HG02938 (cell line): ENCODE results near the gene MARCO.
"Not testable (repeated sequence)": the region's sequence is repeated elsewhere in the genome, so short reads cannot be mapped to it uniquely, and the experiment has no call there.

Experiments
- ATAC-seq: cut with Tn5 transposase; IDR thresholded peaks from one replicate; pipeline ENCODE4 v1.9.1; 2021; ENCODE audit warnings: mild to moderate bottlenecking, moderate library complexity; ENCODE audit not compliant: unreplicated experiment

The MARCO gene

DNA sequence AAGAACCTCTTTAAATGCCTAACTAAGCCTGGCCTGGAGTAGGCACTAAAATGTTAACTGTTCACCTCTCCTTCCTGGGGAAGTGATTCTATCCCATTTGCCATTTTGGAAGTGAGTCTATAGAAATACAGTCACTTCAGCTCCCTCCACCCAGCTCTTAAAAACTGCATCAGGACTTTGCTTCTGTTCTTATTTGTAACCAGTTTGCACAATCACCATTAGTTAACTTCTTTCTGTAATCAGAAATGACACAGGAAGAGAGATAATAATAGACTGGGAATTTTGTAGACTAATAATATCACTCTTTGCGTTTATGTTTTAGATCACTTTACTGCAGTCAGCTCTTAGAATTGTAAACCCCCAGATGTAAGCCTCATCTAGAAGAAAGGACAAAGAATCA is 16.0 kb upstream of the MARCO start:
- ATAC-seq = no peak

DNA sequence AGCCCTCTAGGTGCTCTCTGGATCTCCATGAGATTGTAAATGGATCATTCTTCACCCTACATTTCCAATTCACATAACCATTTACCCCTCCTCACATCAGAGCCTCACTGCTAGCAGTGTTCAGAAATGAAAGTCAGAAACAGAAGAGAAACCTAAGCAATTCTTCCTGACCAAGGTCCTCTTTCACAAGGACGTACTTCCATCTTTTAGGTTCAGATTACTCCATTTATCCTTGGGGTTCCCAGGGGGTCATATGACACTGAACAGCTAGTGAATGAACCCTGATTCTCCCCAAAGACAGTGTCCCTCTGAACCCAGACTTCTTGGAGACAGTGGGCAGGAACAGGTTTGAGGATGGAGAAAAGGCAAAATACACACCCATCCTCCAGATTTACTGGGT is 12.9 kb upstream of the MARCO start:
- ATAC-seq = no peak

DNA sequence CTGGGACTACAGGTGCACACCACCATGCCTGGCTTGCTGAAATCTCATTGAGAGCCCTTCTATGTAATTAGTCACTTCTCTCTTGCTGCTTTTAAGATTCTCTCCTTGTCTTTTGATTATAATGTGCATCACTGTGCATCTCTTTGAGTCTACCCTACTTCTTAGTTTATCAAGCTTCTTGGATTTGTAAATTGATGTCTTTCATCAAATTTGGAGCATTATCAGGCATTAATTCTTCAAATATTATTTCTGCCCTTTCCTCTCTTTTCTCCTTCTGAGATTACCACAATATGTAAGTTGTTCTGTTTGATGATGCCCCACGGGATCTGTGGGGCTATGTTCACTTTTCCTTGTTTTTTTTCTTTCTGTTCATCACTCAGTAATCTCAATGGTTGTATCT is 9.0 kb upstream of the MARCO start:
- ATAC-seq = no peak

DNA sequence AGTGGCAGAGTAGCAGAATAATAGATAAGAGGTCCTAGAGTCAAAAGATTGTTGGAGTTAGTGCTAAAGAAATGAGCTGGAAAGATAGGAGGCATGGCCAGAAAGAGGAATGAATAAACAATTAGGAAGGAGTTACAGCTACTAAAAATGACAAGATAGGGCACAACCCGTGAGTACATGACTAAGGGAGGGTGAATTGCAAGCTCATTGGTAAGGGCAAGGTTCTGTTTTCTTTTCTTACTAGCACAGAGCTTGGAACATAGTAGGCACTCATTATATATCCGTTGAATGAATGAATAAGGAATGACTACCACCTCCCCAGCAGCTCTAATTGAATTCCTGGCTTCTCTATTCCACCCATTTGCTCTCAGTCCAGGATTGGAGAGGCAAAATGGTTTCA is 5.7 kb upstream of the MARCO start:
- no peak for ATAC-seq

DNA sequence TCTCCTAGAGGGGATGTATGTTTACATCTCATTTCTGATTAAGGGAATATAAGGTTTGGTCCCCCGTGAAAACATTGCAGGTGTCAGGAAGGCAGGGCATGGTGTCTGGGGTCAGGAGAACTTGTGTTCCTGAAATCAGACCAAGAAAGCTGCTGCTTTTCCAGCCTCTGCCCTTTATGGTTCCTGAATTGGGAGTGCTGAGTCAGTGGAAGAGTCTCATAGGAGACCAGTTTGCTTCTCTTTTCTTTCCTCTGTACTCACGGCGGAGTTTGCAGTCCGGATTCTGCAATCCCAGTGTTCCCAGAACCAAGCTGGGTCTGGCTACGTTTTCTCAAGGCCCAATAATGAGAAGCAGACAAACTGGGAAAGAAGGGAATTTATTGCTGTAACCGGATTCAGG is 5.1 kb upstream of the MARCO start:
- ATAC-seq = no peak

DNA sequence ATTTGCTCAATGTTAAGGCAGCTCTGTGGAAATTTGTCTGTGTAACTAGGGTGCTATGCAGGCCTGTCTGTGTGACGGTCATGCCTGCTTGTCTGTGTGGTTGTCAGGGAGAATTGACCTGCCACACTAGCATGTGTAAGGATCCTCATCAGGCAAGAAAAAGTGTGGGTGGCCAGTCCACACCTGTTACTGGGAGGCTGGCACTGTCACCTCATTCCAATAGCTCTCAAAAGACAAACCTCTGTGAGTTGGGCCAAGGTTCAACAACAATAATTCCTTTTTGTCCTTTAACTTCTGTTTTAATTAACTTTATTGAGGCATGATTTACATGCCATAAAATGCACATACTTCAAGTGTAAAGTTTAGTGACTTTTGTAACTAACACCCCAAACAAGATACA is 4.2 kb upstream of the MARCO start:
- ATAC-seq = no peak

DNA sequence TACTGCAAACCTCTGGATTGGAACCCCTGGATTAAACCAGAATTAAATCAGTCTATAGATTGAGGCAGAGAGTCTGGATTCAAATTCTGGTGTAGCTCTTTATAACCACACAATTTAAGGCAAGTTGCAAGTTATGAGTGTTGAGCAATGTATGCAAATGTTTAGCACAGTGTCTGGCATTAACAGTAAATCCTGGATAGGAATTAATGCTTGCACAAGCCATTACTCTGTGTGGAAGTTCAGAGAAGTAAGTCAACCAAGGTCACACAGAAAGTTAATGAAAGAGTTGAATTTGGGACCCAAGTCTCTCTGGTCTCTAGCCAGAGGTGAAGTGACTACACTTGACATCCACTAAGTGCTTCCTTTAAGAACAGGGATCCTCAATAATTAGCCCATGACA is 2.0 kb upstream of the MARCO start:
- ATAC-seq = no peak

DNA sequence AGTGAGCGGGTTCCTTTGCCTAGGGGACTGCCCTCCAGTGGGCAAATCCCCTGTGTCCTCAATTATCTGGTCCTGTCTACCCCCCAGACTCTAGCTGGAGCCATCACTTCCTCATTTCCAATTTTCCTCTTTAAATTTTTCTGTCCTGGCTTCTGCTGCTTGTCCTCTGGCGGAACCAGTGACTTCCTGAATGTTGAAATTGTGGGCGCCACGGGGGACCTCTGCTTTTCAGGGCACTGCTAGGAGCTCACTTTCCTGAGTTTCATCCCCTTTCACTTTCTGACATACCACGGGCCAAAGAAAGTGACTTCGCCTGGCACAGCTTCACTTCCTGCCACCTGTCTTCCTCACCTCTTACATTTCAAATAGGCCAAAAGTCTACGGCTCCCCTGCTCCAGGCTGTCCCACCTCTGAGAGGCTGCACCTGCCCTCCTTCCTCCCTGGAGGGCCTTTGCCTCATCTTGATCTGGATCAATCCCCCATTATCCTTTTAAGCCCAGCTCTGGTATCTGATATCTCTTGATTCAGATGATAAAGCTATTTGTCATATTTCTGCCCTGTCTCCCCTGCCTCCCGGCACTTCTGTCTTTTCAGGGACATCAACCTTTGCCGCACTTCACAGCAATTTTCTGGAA is 1.4 kb upstream of the MARCO start:
- ATAC-seq = no peak

DNA sequence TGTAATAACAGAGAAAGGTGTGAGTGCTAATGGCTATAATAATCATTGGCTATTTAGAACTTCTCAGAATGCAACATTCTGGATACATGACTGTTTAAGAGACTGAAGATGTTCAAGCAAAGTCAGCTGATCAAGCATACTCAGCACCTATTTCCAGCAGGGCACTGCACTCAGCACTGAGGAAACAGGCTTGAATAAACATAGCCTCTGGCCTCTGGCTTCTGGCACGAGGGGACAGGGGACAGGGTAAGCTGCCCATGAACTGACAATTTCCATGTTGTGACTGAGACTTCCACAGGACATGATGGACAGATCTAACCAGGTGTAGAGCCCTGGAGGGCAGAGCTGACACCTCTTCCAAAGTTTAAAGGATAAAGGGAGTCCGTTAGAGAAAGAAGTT is 1.3 kb downstream of the MARCO start:
- no peak for ATAC-seq

DNA sequence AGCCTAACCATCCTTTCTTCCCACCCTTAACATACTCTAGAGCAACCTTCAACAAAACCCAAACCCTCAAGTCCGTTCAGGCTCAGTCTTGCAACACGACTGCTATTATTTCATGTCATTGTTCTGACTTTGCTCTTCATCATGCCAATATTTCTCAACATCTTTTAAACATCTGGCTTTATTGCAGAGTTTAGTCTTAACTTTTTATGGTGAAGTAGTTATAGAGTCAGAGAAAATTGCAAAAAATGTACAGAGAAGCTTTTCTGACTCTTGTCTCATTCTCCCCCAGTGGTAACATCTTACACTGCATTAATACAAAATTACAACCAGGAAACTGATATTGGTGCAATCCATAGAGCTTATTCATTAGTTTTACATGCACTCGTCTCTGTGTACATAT is 3.9 kb downstream of the MARCO start:
- ATAC-seq = no peak

DNA sequence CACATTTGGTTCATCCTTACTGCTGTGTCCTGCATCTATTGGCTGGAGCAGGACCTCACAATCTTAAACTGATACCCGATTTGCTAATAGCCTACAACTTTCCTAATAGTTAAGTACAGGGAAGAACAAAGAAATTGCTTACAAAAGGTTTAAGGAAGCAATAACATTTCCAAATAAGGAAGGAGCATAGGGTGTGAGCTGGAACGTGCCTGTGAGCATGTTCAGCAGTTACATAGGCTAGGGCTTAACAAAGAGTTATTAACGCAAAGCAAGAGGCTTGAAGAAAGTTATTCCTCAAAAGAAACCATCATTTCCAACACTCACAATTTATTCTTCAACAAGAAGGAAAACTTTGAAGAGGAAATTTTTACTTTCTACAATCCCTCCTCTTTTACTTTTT is 6.3 kb downstream of the MARCO start:
- ATAC-seq = not testable (repeated sequence)

DNA sequence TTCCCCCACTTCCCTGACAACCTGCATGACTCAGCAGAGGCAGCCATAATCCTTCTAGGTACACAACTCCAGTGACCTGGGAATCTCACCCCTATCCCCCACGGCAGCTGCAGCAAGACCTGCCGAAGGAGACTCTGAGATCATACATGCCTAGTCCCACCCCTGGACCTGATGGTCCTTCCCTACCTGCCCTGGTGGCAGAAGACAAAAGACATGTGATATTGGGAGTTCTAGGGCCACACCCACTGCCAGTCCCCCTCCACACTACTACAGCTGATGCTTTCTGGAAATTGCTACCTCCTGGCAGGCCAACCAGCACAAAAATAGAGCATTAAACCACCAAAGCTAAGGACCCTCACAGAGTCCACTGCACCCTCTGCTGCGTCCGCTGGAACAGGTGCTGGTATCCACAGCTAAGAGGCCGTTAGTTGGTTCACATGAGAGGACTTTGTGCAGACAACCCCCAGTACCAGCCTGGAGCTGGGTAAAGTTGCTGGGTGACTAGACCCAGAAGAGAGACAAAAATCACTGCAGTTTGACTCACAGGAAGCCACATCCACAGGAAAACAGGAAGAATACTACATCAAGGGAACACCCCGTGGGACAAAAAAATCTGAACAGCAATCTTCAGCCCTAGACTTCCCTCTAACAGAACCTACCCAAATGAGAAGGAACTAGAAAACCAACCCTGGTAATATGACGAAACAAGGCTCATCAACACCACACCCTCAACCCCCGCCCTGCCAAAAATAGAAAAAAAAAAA is 12.5 kb downstream of the MARCO start:
- ATAC-seq = no peak

DNA sequence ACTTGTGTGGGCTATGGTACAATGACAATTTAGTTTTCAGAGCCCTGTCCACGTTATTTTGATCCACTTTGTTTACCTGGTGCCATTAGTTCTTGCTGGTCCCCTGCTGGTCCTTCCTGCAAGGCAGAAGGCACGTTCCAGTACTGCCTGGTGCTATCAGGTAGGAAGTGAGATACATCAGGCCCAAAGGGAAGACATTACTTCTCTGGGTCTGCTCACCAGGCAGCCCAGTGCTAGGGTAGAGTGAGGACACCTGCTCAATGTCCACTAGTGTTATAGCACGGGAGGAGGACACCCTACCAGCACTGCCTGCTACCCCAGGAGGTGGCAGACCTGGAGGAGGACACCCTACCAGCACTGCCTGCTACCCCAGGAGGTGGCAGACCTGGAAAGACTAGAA is 23.7 kb downstream of the MARCO start:
- ATAC-seq = no peak

DNA sequence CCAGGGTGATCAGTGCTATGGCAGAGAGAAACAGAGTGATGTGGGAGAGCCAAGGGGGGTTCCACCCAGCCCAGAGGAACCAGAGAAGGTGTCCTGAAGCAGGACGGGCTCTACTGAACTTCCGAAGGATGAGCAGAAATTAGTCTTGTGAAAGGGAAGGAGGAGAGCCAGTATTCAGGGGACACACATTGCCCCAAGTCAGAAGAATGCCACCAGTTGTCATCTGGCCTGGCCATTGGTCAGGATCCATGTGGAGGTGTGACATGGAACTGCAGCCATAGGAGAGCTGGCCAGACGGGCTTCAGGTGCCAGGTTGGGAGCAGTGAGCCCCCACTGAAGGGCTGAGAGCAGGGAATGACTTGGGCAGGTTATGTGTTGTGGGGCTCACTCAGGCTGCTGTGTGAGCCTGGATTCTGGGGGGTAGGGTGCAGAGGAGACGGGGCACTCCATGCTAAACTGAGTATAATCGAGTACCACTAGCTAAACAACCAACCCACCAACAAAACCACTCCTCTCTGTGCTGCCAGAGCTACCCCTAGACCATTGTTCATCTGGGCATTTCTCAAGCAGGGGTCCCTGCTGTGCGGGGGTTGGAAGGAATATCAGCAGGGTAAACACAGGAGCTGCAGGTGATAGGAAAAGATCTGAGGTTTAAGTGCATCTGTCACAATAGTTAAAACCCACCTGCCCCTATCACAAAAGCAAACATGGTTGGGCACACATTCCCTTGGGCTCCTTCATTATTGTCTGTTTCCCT is 25.3 kb downstream of the MARCO start:
- no peak for ATAC-seq

DNA sequence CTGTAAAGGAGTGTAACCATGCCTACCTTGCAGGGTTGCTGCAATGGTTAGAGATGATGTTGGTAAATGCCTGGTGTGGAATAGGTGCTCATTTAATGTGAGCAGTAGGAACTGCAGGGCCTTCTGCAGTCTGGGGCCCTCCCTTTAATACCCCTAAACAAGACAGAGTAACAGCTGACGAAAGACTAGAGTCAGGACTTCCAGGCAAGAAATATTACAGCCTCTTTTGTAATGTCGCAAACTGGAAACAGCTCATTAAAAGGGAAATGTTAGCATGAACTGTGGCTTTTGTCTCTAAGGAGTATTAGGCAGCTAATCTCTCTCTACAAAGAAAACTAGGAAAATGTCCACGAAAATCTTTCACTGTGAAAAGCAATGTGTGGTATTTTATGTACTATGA is 26.0 kb downstream of the MARCO start:
- ATAC-seq = no peak

DNA sequence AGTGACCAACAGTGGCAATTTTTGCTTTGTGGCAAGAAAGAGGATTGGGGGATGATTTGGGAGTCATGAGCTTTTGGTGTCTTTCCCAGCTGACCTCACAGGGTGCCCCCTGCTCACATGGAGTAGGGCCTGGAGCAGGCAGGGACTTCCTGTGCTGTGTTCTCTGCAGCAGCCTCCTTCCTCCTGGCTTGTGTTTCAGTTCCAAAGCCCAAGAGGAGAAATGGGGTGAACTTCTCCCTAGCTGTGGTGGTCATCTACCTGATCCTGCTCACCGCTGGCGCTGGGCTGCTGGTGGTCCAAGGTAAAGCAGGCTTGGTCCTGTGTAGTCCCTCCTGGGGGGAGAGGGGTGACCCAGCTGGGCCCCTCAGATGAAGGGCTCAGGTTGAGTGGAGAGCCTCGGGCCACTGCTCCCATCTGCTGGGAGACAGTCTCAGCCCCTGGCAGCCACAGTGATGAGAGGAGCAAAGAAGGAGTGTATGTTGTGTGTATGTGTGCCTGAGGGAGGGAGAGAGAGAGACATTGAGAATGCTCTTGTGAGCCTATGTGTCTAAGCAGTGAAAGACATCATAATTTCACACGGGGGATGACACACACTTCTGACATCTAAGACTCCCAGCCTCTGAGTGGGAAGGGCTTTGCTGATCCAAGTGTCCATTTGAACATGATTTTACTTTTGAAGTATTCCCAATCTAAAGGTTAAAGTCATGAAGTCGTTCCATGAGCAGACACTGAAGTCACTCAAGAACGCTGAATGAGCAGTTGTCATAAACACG is 27.2 kb downstream of the MARCO start:
- ATAC-seq = no peak

DNA sequence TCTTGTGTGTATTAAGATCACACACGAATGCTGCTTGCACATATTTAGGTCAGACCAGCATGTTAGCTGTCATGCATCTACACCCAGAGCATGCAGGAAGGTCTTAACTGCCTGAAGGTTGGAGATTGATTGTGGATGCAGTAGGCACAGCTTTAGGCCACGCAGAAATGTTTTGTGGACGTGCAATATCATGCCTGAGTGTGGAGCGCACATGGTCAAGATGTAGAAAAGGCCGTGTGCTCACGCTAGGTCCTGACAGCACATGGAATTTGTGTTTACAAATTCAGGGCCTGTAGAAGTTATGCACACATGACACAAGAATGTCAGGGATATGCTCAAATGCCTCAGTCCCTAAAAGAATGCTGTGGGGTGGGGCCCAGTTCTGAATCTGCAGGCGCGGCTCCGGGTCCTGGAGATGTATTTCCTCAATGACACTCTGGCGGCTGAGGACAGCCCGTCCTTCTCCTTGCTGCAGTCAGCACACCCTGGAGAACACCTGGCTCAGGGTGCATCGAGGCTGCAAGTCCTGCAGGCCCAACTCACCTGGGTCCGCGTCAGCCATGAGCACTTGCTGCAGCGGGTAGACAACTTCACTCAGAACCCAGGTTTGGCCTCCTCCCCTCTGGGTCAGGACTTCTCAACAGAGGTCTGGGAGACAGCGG is 27.9 kb downstream of the MARCO start:
- no peak for ATAC-seq

DNA sequence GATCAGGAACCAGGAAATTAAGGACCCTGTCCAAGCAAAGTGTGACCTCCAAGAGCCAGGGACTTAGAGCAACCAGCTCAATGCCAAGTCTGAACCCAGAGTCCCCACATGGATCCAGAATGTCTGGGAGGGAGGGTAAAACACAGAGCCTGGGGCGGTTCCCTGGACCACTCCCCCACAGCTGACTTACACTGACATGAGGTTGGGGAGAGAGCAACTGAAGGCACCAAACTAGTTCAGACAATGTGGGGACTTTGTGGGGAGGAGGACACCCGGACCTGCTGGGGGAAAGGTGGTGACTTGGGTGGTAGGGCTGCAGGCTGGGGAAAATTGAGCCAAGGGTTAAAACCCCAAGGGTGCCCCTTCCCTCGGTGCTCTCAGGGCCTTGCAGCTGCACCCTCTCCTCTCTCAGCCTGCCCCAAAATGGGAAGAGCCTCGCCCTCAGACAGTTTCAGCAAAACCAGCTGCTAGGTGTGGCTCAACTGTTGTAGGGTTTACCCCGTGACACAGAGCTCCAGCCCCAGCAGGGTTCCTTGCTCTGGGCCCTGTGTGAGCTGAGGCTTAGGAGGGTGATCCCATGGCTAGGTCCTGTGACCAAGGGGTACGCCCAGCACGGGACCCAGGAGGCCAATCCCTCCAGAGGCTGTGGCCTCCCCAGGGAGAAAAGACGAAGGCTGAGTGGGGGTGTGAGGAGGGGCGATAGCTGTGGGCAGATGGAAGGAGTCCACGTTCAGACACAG is 28.6 kb downstream of the MARCO start:
- ATAC-seq = no peak

DNA sequence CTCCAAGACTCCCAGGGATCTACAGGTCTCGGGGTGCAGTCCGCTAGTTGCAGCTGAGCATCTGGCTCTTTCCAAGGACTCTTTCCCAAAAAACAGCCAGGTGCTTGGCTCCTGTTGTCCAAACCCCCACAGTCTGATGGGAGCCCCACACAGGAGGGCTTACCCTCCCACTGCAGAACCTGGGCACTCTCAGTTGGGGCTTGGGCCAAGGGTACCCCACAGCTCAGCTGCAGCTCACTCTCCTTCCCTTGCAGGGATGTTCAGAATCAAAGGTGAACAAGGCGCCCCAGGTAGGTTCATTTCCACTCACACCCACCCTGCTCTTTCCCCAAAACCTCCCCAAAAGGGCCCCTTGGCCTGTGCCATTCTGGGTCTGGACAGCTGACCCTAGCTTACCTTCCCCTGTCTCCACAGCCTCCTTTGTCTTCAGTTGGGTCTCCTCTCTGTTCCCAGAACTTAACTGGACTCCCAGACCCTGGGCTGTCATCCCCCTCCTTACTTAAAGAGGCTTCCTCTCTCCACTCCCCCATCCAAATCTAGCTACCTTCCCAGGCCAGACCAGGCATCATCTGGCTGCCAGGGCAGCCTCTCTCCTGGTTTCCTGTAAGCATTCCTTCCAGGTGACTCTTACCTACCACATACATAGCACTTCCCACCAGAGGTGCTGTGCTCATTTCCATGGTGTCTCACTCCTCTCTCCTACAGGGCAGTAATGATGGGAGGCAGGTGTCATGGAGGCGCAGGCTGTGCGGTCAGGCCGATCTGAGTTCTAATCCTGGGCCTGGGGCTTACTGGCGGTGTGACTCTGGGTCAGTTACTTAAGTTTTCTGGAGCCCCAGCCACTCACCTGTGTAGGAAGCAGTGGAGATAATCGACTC is 29.5 kb downstream of the MARCO start:
- ATAC-seq = no peak
